ENCODE measurements around the gene WHRN.

WHRN gene

GRCh38 chr9:114366334-114367128 lies 138.7 kb downstream of the WHRN start:
- DNase-seq (ENCODE audit: low read depth, low spot score), result peak; percentile 40

- no peak for DNase-seq (ENCODE audit: low read depth, low spot score)
Observed at GRCh38 chr9:114365194-114365593, 140.1 kb downstream of the WHRN start.

- no peak for DNase-seq (ENCODE audit: low read depth, low spot score)
Observed at GRCh38 chr9:114364134-114365041, 140.9 kb downstream of the WHRN start.

- no peak for DNase-seq (ENCODE audit: low read depth, low spot score)
Observed at GRCh38 chr9:114363424-114363823, 141.8 kb downstream of the WHRN start.

- DNase-seq (ENCODE audit: low read depth, low spot score), result no peak
Observed at GRCh38 chr9:114362394-114362793, 142.9 kb downstream of the WHRN start.

GRCh38 chr9:114361542-114361941 lies 143.7 kb downstream of the WHRN start:
- no peak for DNase-seq (ENCODE audit: low read depth, low spot score)

- no peak for DNase-seq (ENCODE audit: low read depth, low spot score)
Observed at GRCh38 chr9:114359801-114360200, 145.5 kb downstream of the WHRN start.

- no peak for DNase-seq (ENCODE audit: low read depth, low spot score)
Observed at GRCh38 chr9:114357911-114358328, 147.4 kb downstream of the WHRN start.

- DNase-seq (ENCODE audit: low read depth, low spot score), result no peak
Observed at GRCh38 chr9:114357360-114357759, 147.9 kb downstream of the WHRN start.

GRCh38 chr9:114356792-114357191 lies 148.5 kb downstream of the WHRN start:
- no peak for DNase-seq (ENCODE audit: low read depth, low spot score)

- DNase-seq (ENCODE audit: low read depth, low spot score), result no peak
Observed at GRCh38 chr9:114355821-114356220, 149.5 kb downstream of the WHRN start.
